ENCODE data around the gene SLF1.
A peak's percentile ranks its signal among the peaks of the same experiment; 100 is the strongest.

Gene SLF1

GRCh38 chr5:94614156-94614805 lies 4.2 kb upstream of the SLF1 start:
- DNase-seq (ENCODE audit: low read depth in 2 of 2) = no peak
- H3K4me3 ChIP-seq (replicated peaks in 1 of 2; ENCODE audit: low read depth in 2 of 2, low read length in 2 of 2) = no peak overlapping the region
- TF ChIP-seq CTCF (IDR thresholded peaks at IDR 0.05; ENCODE audit: low read depth, low read length) = no peak

- no peak overlapping the region for H3K4me3 ChIP-seq (replicated peaks in 1 of 2; ENCODE audit: low read depth in 2 of 2, low read length in 2 of 2)
- no peak for TF ChIP-seq CTCF (IDR thresholded peaks at IDR 0.05; ENCODE audit: low read depth, low read length)
- DNase-seq (ENCODE audit: low read depth in 2 of 2) = no peak
Observed at GRCh38 chr5:94615862-94616261, 2.6 kb upstream of the SLF1 start.

- peak; percentile 65 to 76 for DNase-seq (ENCODE audit: low read depth in 2 of 2)
- no peak for TF ChIP-seq CTCF (IDR thresholded peaks at IDR 0.05; ENCODE audit: low read depth, low read length)
- peak overlapping the region; percentile 83 to 92 for H3K4me3 ChIP-seq (replicated peaks in 1 of 2; ENCODE audit: low read depth in 2 of 2, low read length in 2 of 2)
Observed at GRCh38 chr5:94618029-94618492, 408 bp upstream of the SLF1 start.

DNA sequence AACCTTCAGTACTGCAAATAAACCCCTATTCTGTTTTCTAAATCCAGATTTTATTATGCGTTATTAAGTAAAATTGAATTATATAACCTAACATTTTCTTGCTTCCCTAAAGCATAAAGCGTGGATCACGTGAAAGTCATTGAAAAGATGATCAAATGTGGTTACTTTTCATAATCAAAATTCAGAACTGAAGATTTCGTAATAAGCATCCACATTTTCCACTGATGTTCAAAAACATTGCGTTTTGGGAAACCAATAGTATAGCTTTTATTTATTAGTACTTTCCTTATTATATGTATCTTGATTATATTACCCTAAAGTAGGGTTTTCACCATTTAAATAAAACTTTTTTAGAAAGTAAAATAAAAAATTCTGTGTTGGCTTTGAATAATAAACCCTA lies 1.8 kb downstream of the SLF1 start:
- DNase-seq (ENCODE audit: low read depth in 2 of 2) = no peak
- no peak overlapping the region for H3K4me3 ChIP-seq (replicated peaks in 1 of 2; ENCODE audit: low read depth in 2 of 2, low read length in 2 of 2)

DNA sequence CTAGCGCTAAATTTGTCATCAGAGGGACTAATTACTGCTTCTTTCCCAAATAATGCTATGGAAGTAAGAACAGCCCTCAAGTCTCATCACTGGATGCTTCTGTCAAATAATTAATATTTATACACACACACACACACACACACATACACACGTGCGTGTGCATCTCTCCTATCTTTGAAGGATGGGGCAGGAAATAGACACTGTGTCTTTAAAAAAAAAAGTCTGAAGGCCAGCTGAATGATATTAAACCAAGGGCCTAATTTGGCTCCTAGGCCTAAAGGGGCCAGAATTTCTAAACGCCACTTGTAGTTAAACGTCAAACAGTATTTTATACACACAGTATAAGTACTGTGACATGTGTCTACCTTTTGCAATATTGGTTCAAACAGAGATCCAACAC lies 3.3 kb downstream of the SLF1 start:
- peak in 1 of 2 donors; percentile 2 for DNase-seq (ENCODE audit: low read depth in 2 of 2)
- TF ChIP-seq CTCF (IDR thresholded peaks at IDR 0.05; ENCODE audit: low read depth, low read length) = no peak
- H3K4me3 ChIP-seq (replicated peaks in 1 of 2; ENCODE audit: low read depth in 2 of 2, low read length in 2 of 2) = no peak overlapping the region

More for the DNA sequence above, 1.8 kb downstream of the SLF1 start:
- TF ChIP-seq CTCF (IDR thresholded peaks at IDR 0.05; ENCODE audit: low read depth, low read length) = no peak

- DNase-seq (ENCODE audit: low read depth in 2 of 2) = peak in 1 of 2 donors; percentile 13
- no peak overlapping the region for H3K4me3 ChIP-seq (replicated peaks in 1 of 2; ENCODE audit: low read depth in 2 of 2, low read length in 2 of 2)
- TF ChIP-seq CTCF (IDR thresholded peaks at IDR 0.05; ENCODE audit: low read depth, low read length) = no peak
Observed at GRCh38 chr5:94623011-94623410, 4.5 kb downstream of the SLF1 start.

GRCh38 chr5:94623877-94624276 lies 5.4 kb downstream of the SLF1 start:
- no peak for DNase-seq (ENCODE audit: low read depth in 2 of 2)
- no peak overlapping the region for H3K4me3 ChIP-seq (replicated peaks in 1 of 2; ENCODE audit: low read depth in 2 of 2, low read length in 2 of 2)
- no peak for TF ChIP-seq CTCF (IDR thresholded peaks at IDR 0.05; ENCODE audit: low read depth, low read length)
